ENCODE results near the gene DCAF12. TPM values are rescaled to one million over a fixed set of nuclear protein-coding genes. Genes with fewer than 3 reads are reported as not detected.

Gene DCAF12
- total and polyA plus RNA-seq, 2 of the 13 experiments (the other 11 are each of a cell fraction or from before 2014, with no cell fraction given): 26.8 to 37.4 TPM

DNA sequence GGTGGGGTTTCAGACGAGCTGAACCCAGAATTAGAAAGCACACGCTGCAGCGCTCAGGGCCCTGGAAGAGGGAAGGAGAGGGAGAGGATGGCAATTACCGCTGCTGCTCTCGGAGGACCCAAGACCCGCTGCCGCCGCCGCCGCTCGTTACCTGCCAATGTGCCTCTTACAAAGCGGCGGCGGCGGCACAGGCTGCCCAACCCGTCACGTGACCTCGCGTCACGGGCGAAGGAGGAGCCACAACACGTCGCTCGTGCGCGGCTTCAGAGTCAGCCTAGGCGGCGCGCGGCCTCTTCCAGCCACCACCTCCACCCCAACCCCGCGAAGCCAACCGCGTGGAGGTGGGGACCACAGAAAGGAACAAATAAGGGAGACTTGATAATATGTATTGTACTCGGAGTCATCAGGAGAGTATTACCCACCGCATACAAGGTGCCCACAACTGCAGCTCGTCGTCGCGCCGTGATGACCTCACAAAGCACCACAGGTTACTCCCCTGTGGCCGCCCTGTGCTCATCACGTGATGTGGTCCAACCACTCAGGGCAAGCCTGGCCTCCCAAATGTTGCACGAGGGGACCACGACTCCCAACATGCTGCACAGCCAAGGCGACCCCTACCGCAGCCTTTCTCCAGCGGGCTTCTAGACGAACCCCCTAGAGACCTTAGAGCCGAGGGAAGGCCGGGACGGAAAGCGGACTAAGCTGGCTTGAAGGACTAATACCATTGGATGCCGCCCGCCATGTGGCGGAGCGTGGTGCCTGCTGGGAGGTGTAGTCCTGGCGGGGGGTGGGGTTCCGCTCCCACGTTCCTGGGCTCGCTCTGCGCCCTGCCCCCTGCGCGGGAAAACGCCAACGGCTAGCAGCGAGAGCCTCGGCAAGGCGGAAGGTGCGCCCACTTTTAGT lies 77.5 kb downstream of the DCAF12 start, which contains the start of gene UBAP2:
TSS of gene UBAP2 (minus strand) at position 161 of the 903 bp plus-strand sequence. CDS start 31,739 bp downstream, outside the sequence.
- peaks cover 5% of the 10 kb centered on the region; the same call in 1 of the 2 replicates for H4K20me1 ChIP-seq (ENCODE audit: insufficient read depth, low read length)
- FAIRE-seq (peak; percentile 88), DNase-seq (ENCODE audit: low spot score) (peak; percentile 96), ATAC-seq (peak; percentile 93)
- peaks cover 31% of the 10 kb centered on the region for H3K4me1 ChIP-seq (ENCODE audit: insufficient read depth, low read length)
- ChIA-PET CTCF (ENCODE audit: low intra/inter-chr PET ratio, low total read pairs) (no interaction called here), POLR2A (interaction anchor here (0.8 to 3.7 kb wide), 14 partner anchors 9 to 241 kb away, joined by 3 to 63 read pairs (median 4); partner anchors contain the start of gene UBAP1)
- no peaks in the 10 kb centered on the region; a peak in 1 of 5 replicates for H3K27me3 ChIP-seq (ENCODE audit: control insufficient read depth in 1 of 2, insufficient read depth in 2 of 2, low read length in 2 of 2)
- no peaks in the 10 kb centered on the region; a peak in 1 of 5 replicates for H3K36me3 ChIP-seq (replicated peaks in 1 of 2; ENCODE audit: control insufficient read depth in 1 of 2, insufficient read depth in 2 of 2, low read length in 2 of 2)
- H3K4me3 ChIP-seq (replicated peaks in 1 of 3; ENCODE audit: insufficient read depth in 1 of 3, low read depth in 2 of 3, low read length in 3 of 3): peak within 1 kb of the TSS; percentile 92 to 94 (median 94)
- H3K9ac ChIP-seq (ENCODE audit: insufficient read depth, low read depth, low read length): peak within 1 kb of the TSS; percentile 97
- 3% methylated on average over 16 of the region's 70 CpGs for WGBS (ENCODE audit: low lambda C conversion rate)
- BruUV-seq (replicated peaks): no TSS peak
- H3K4me2 ChIP-seq (ENCODE audit: low read depth, low read length): peak within 1 kb of the TSS; percentile 82
- intact Hi-C loops (cut with micrococcal nuclease; ENCODE audit: unreplicated experiment) (no loop called here), in situ Hi-C loops (cut with HindIII; ENCODE audit: extremely low pct_ligation_motif_present, low pct_unique_long_range_greater_than_20kb) (no loop called here)
- peak within 1 kb of the TSS; percentile 29 for H2AFZ ChIP-seq (ENCODE audit: low read length)
- H3K9me3 ChIP-seq (ENCODE audit: low read length): no peaks in the 10 kb centered on the region
- peaks cover 45% of the 10 kb centered on the region for H3K79me2 ChIP-seq (ENCODE audit: insufficient read depth, low read length)
- H3K27ac ChIP-seq (ENCODE audit: extremely low read length, insufficient read depth, low read length): peak within 1 kb of the TSS; percentile 90
- TF ChIP-seq ARNTL (CRISPR knock-in tag; IDR thresholded peaks at IDR 0.05) (peak; percentile 76), CHCHD3 (CRISPR knock-in tag; IDR thresholded peaks at IDR 0.05) (0 out of 2 replicates have a peak, but pooled peaks have one; percentile 25), MATR3 (CRISPR knock-in tag; IDR thresholded peaks at IDR 0.05) (no peak), GTF2F1 (IDR thresholded peaks at IDR 0.05; ENCODE audit: low read length) (peak; percentile 68; the same call in 1 of the 2 replicates), HDAC6 (IDR thresholded peaks at IDR 0.05; ENCODE audit: low read depth, low read length) (no peak), BRCA1 (CRISPR knock-in tag; IDR thresholded peaks at IDR 0.05) (no peak), ZNF34 (CRISPR knock-in tag; IDR thresholded peaks at IDR 0.05; ENCODE audit: borderline replicate concordance) (peak; percentile 57; the same call in 1 of the 2 replicates), TEAD3 (CRISPR knock-in tag; optimal IDR thresholded peaks at IDR 0.05; ENCODE audit: borderline replicate concordance) (peak; percentile 77), RARA (CRISPR knock-in tag; IDR thresholded peaks at IDR 0.05) (0 out of 2 replicates have a peak, but pooled peaks have one; percentile 16), SP5 (CRISPR knock-in tag; IDR thresholded peaks at IDR 0.05; ENCODE audit: borderline replicate concordance, low read depth) (peak; percentile 48), LCORL (IDR thresholded peaks at IDR 0.05) (no peak), LCORL (CRISPR knock-in tag; IDR thresholded peaks at IDR 0.05) (peak; percentile 61; the same call in 1 of the 2 replicates), ATAD3A (CRISPR knock-in tag; IDR thresholded peaks at IDR 0.05) (no peak)
- TF ChIP-seq, protein P1, sequence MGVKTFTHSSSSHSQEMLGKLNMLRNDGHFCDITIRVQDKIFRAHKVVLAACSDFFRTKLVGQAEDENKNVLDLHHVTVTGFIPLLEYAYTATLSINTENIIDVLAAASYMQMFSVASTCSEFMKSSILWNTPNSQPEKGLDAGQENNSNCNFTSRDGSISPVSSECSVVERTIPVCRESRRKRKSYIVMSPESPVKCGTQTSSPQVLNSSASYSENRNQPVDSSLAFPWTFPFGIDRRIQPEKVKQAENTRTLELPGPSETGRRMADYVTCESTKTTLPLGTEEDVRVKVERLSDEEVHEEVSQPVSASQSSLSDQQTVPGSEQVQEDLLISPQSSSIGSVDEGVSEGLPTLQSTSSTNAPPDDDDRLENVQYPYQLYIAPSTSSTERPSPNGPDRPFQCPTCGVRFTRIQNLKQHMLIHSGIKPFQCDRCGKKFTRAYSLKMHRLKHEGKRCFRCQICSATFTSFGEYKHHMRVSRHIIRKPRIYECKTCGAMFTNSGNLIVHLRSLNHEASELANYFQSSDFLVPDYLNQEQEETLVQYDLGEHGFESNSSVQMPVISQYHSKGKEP (CRISPR knock-in tag; IDR thresholded peaks at IDR 0.05): peak; percentile 59; the same call in 1 of the 2 replicates
- TF ChIP-seq, protein P2, sequence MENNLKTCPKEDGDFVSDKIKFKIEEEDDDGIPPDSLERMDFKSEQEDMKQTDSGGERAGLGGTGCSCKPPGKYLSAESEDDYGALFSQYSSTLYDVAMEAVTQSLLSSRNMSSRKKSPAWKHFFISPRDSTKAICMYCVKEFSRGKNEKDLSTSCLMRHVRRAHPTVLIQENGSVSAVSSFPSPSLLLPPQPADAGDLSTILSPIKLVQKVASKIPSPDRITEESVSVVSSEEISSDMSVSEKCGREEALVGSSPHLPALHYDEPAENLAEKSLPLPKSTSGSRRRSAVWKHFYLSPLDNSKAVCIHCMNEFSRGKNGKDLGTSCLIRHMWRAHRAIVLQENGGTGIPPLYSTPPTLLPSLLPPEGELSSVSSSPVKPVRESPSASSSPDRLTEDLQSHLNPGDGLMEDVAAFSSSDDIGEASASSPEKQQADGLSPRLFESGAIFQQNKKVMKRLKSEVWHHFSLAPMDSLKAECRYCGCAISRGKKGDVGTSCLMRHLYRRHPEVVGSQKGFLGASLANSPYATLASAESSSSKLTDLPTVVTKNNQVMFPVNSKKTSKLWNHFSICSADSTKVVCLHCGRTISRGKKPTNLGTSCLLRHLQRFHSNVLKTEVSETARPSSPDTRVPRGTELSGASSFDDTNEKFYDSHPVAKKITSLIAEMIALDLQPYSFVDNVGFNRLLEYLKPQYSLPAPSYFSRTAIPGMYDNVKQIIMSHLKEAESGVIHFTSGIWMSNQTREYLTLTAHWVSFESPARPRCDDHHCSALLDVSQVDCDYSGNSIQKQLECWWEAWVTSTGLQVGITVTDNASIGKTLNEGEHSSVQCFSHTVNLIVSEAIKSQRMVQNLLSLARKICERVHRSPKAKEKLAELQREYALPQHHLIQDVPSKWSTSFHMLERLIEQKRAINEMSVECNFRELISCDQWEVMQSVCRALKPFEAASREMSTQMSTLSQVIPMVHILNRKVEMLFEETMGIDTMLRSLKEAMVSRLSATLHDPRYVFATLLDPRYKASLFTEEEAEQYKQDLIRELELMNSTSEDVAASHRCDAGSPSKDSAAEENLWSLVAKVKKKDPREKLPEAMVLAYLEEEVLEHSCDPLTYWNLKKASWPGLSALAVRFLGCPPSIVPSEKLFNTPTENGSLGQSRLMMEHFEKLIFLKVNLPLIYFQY (CRISPR knock-in tag; IDR thresholded peaks at IDR 0.05; ENCODE audit: borderline replicate concordance): 0 out of 2 replicates have a peak, but pooled peaks have one; percentile 10
